Neuronal stem cell (in vitro differentiated cells): ENCODE results near the gene HSF5.

Source experiments
- DNase-seq: peaks from one replicate; pipeline ENCODE4 v3.0.0-alpha.2; 2013; ENCODE audit warnings: low spot score
- H2AFZ ChIP-seq: one replicate; pipeline ENCODE4 v1.6.1; 2013; ENCODE audit warnings: mild to moderate bottlenecking, low read length, inconsistent platforms
- H2AK5ac ChIP-seq: 2 replicates; pipeline ENCODE4 v1.6.1; 2013; ENCODE audit warnings: low read depth, mild to moderate bottlenecking, inconsistent platforms, low read length, moderate library complexity, mixed read lengths
- H2BK120ac ChIP-seq: 2 replicates; pipeline ENCODE4 v1.6.1; 2013; ENCODE audit warnings: low read depth, mild to moderate bottlenecking, inconsistent platforms, low read length, moderate library complexity, mixed read lengths
- H2BK12ac ChIP-seq: one replicate; pipeline ENCODE4 v1.6.1; 2013; ENCODE audit warnings: low read length, inconsistent platforms
- H2BK15ac ChIP-seq: 2 replicates; pipeline ENCODE4 v1.6.1; 2013; ENCODE audit warnings: mild to moderate bottlenecking, low read length, inconsistent platforms, mixed read lengths
- H2BK5ac ChIP-seq: one replicate; pipeline ENCODE4 v1.6.1; 2013; ENCODE audit warnings: inconsistent platforms, mild to moderate bottlenecking, low read length, moderate library complexity
- H3K14ac ChIP-seq: one replicate; pipeline ENCODE4 v1.6.1; 2013; ENCODE audit warnings: low read length, inconsistent platforms
- H3K18ac ChIP-seq: 2 replicates; pipeline ENCODE4 v1.6.1; 2013; ENCODE audit warnings: low read length, inconsistent platforms
- H3K23ac ChIP-seq: 2 replicates; pipeline ENCODE4 v1.6.1; 2013; ENCODE audit warnings: low read depth, mild to moderate bottlenecking, mixed read lengths, low read length, inconsistent platforms; ENCODE audit not compliant: poor library complexity
- H3K27ac ChIP-seq: replicated peaks from 3 replicates; pipeline ENCODE4 v1.5.1; 2013; ENCODE audit warnings: low read length, inconsistent platforms
- H3K27me3 ChIP-seq, 3 experiments: 2 replicates each; pipeline ENCODE4 v1.6.1; 2013; ENCODE audit warnings: low read length in 3 of 3, mild to moderate bottlenecking in 2 of 3, inconsistent platforms in 1 of 3, low read depth in 1 of 3, mixed read lengths in 1 of 3, moderate library complexity in 1 of 3; ENCODE audit not compliant: control insufficient read depth in 3 of 3, insufficient read depth in 3 of 3
- H3K36me3 ChIP-seq, 2 donors: replicated peaks in 1 of 2; 2 replicates each; pipeline ENCODE4 v1.6.1; 2013; ENCODE audit warnings: low read length in 2 of 2; ENCODE audit not compliant: control insufficient read depth in 2 of 2, insufficient read depth in 2 of 2
- H3K4ac ChIP-seq: 2 replicates; pipeline ENCODE4 v1.6.1; 2013; ENCODE audit warnings: inconsistent platforms, mild to moderate bottlenecking, low read length, moderate library complexity
- H3K4me1 ChIP-seq, 2 donors: 1 replicate in 1 of 2; 2 replicates in 1 of 2; pipeline ENCODE4 v1.6.1; 2013; ENCODE audit warnings: low read length in 2 of 2, low read depth in 1 of 2; ENCODE audit not compliant: control insufficient read depth in 2 of 2, insufficient read depth in 1 of 2
- H3K4me2 ChIP-seq: one replicate; pipeline ENCODE4 v1.6.1; 2013; ENCODE audit warnings: mild to moderate bottlenecking, low read length, inconsistent platforms; ENCODE audit not compliant: insufficient read depth, poor library complexity, severe bottlenecking
- H3K4me3 ChIP-seq, 2 donors: 2 replicates each; pipeline ENCODE4 v1.5.1; 2013; ENCODE audit warnings: low read length in 2 of 2, mild to moderate bottlenecking in 2 of 2, inconsistent platforms in 1 of 2, moderate library complexity in 1 of 2
- H3K79me1 ChIP-seq: one replicate; pipeline ENCODE4 v1.6.1; 2013; ENCODE audit warnings: low read depth, mild to moderate bottlenecking, inconsistent platforms, low read length, moderate library complexity
- H3K9ac ChIP-seq: one replicate; pipeline ENCODE4 v1.6.1; 2013; ENCODE audit warnings: mild to moderate bottlenecking, low read depth, low read length, inconsistent platforms; ENCODE audit not compliant: poor library complexity
- H3K9me3 ChIP-seq, 2 donors: replicated peaks in 1 of 2; 2 replicates each; pipeline versions ENCODE3 to v1.6.1; 2013; ENCODE audit warnings: low read length in 2 of 2, mild to moderate bottlenecking in 2 of 2, inconsistent platforms in 1 of 2, low read depth in 1 of 2, mixed read lengths in 1 of 2, moderate library complexity in 1 of 2; ENCODE audit not compliant: control insufficient read depth in 2 of 2, insufficient read depth in 1 of 2
- H4K8ac ChIP-seq: one replicate; pipeline ENCODE4 v1.6.1; 2013; ENCODE audit warnings: low read depth, mild to moderate bottlenecking, inconsistent platforms, low read length, moderate library complexity
- H4K91ac ChIP-seq: one replicate; pipeline ENCODE4 v1.6.1; 2013; ENCODE audit warnings: low read length, low read depth, mild to moderate bottlenecking, inconsistent platforms; ENCODE audit not compliant: poor library complexity
- WGBS, 2 donors: extraction: QIAGEN DNeasy Blood & Tissue Kit; methylation state at CpG; one replicate each; pipeline ENCODE4 v1.1.7; 2013; ENCODE audit warnings: missing lambda C conversion rate in 2 of 2, mixed read lengths in 1 of 2; ENCODE audit not compliant: insufficient read length in 2 of 2, insufficient replicate concordance in 1 of 2; ENCODE audit errors: extremely low coverage in 2 of 2; 5-methylcytosine and 5-hydroxymethylcytosine counted together

HSF5 gene

GRCh38 chr17:58516644-58517377 is 28.6 kb upstream of the HSF5 start:
- Histone ChIP-seq H3K18ac (peak overlapping the region; percentile 79), H3K4me3 (peak overlapping the region; percentile 80 to 83), H3K23ac (peak overlapping the region; percentile 94), H2BK12ac (no peak overlapping the region), H3K27me3 (peaks cover 0 to 2% (median 0%) of the 10 kb centered on the region in 3 experiments), H3K79me1 (peaks cover 13% of the 10 kb centered on the region), H3K4me1 (peaks cover 12 to 14% of the 10 kb centered on the region in 2 donors), H2BK15ac (peak overlapping the region; percentile 27), H3K9me3 (no peaks in the 10 kb centered on the region), H3K4ac (no peak overlapping the region), H3K27ac (no peak overlapping the region), H4K91ac (no peak overlapping the region), H2AK5ac (peak overlapping the region; percentile 65), H4K8ac (no peak overlapping the region), H3K9ac (peak overlapping the region; percentile 91), H3K14ac (no peak overlapping the region), H3K4me2 (peak overlapping the region; percentile 86), H2AFZ (no peak overlapping the region), H2BK5ac (no peak overlapping the region), H3K36me3 (peaks cover 5 to 22% of the 10 kb centered on the region in 2 donors), H2BK120ac (no peak overlapping the region)
- WGBS, 2 donors, result no CpG with 5 or more reads among the region's 2 CpGs
- no peak for DNase-seq

- Histone ChIP-seq H2AK5ac (no peak overlapping the region), H3K4ac (no peak overlapping the region), H3K36me3 (peaks cover 12 to 37% of the 10 kb centered on the region in 2 donors), H3K18ac (no peak overlapping the region), H3K4me3 (peak overlapping the region in 1 of 2 donors; percentile 69), H4K91ac (no peak overlapping the region), H3K4me2 (no peak overlapping the region), H3K79me1 (peaks cover 13% of the 10 kb centered on the region), H3K14ac (no peak overlapping the region), H2AFZ (no peak overlapping the region), H2BK15ac (no peak overlapping the region), H2BK120ac (no peak overlapping the region), H3K9ac (no peak overlapping the region), H4K8ac (no peak overlapping the region), H3K27me3 (no peaks in the 10 kb centered on the region), H2BK5ac (no peak overlapping the region), H3K9me3 (no peaks in the 10 kb centered on the region), H3K23ac (no peak overlapping the region), H2BK12ac (no peak overlapping the region), H3K27ac (no peak overlapping the region), H3K4me1 (peaks cover 12 to 14% of the 10 kb centered on the region in 2 donors)
- DNase-seq, result no peak
- no CpG with 5 or more reads among the region's 2 CpGs for WGBS, 2 donors
Observed at GRCh38 chr17:58515286-58515685, 27.1 kb upstream of the HSF5 start.

GRCh38 chr17:58514770-58515157 is 26.6 kb upstream of the HSF5 start:
- Histone ChIP-seq H3K4me3 (peak overlapping the region in 1 of 2 donors; percentile 69), H3K4me1 (peaks cover 12 to 14% of the 10 kb centered on the region in 2 donors), H3K4me2 (peak overlapping the region; percentile 34), H4K91ac (no peak overlapping the region), H4K8ac (no peak overlapping the region), H3K14ac (no peak overlapping the region), H3K9me3 (no peaks in the 10 kb centered on the region), H3K27ac (no peak overlapping the region), H2BK120ac (no peak overlapping the region), H3K27me3 (no peaks in the 10 kb centered on the region), H3K4ac (no peak overlapping the region), H2BK15ac (no peak overlapping the region), H3K36me3 (peaks cover 15 to 42% of the 10 kb centered on the region in 2 donors), H2BK5ac (no peak overlapping the region), H2AK5ac (no peak overlapping the region), H3K79me1 (peaks cover 13% of the 10 kb centered on the region), H3K18ac (no peak overlapping the region), H2AFZ (peak overlapping the region; percentile 92), H2BK12ac (no peak overlapping the region), H3K9ac (no peak overlapping the region), H3K23ac (no peak overlapping the region)
- WGBS, 2 donors, result no CpG with 5 or more reads among the region's 11 CpGs
- DNase-seq, result no peak

GRCh38 chr17:58513965-58514769 is 26.0 kb upstream of the HSF5 start, which contains the start of gene MTMR4:
MTMR4 (minus strand) TSS chr17:58514638; CDS start chr17:58514407, 231 bp downstream.
- WGBS, 2 donors, result no CpG with 5 or more reads among the region's 64 CpGs
- peak; percentile 85 for DNase-seq
- Histone ChIP-seq H2AK5ac (peak within 1 kb of the TSS; percentile 45), H3K36me3 (peaks cover 17 to 48% of the 10 kb centered on the region in 2 donors), H3K14ac (peak within 1 kb of the TSS; percentile 2), H3K27ac (peak within 1 kb of the TSS; percentile 56), H3K18ac (peak within 1 kb of the TSS; percentile 95), H2BK5ac (peak within 1 kb of the TSS; percentile 58), H3K27me3 (no peaks in the 10 kb centered on the region), H2BK12ac (no peak within 1 kb of the TSS), H2AFZ (peak within 1 kb of the TSS; percentile 92), H3K9me3 (no peaks in the 10 kb centered on the region), H4K8ac (no peak within 1 kb of the TSS), H3K4me2 (peak within 1 kb of the TSS; percentile 82), H4K91ac (peak within 1 kb of the TSS; percentile 44), H2BK120ac (no peak within 1 kb of the TSS), H3K4me3 (peak within 1 kb of the TSS; percentile 69 to 88), H3K9ac (peak within 1 kb of the TSS; percentile 78), H3K4ac (no peak within 1 kb of the TSS), H2BK15ac (no peak within 1 kb of the TSS), H3K23ac (peak within 1 kb of the TSS; percentile 21), H3K4me1 (peaks cover 12 to 14% of the 10 kb centered on the region in 2 donors), H3K79me1 (peaks cover 13% of the 10 kb centered on the region)
